Caco-2 (cell line): ENCODE measurements around the gene PPP1R3E. TPM values are rescaled to one million over a fixed set of nuclear protein-coding genes. Genes with fewer than 3 reads are reported as not detected.

Experiments
- BruUV-seq: library from RNA; stranded (reverse); fragments of 400-500 nt; replicated peaks from 2 replicates; lab custom pipeline; 2021; lab: Mats Ljungman, UMichigan
- CTCF ChIA-PET: fragments of 300-600 bp; sonication (Branson Sonifier 250); formaldehyde crosslinking; loops from one replicate; lab custom pipeline; 2022; ENCODE audit warnings: antibody characterized with exemption; lab: Charles Lee
- POLR2A ChIA-PET: fragments of 300-600 bp; sonication (Branson Sonifier 250); formaldehyde crosslinking; loops from one replicate; lab custom pipeline; 2022; ENCODE audit warnings: antibody characterized with exemption; lab: Charles Lee
- DNase-seq, 2 experiments: peaks; one replicate each; pipeline versions ENCODE4 v3.0.0 to v3.0.0-alpha.2; 2020 to 2022
- H3K27me3 ChIP-seq: replicated peaks from 2 replicates; pipeline ENCODE4 v1.6.0; 2011; ENCODE audit warnings: low read length; ENCODE audit not compliant: control insufficient read depth, insufficient read depth
- H3K36me3 ChIP-seq: 2 replicates; pipeline ENCODE4 v1.5.1; 2011; ENCODE audit warnings: low read length; ENCODE audit not compliant: control insufficient read depth, insufficient read depth
- H3K4me1 ChIP-seq: fragments of 250-450 bp; sonication (Bioruptor Pico); 2 replicates; pipeline ENCODE4 v1.5.1; 2020; ENCODE audit warnings: mild to moderate bottlenecking
- H3K4me3 ChIP-seq: 2 replicates; pipeline ENCODE4 v1.5.1; 2011; ENCODE audit warnings: low read depth, mild to moderate bottlenecking, control low read depth, low read length
- H3K9me3 ChIP-seq: fragments of 250-450 bp; sonication (Bioruptor Pico); 2 replicates; pipeline ENCODE4 v1.5.1; 2020; ENCODE audit warnings: mild to moderate bottlenecking, moderate library complexity
- H3K27ac Mint-ChIP-seq: one replicate; pipeline ENCODE4 v1.8.0; 2022; ENCODE audit warnings: mixed read lengths; ENCODE audit not compliant: unreplicated experiment
- H3K27me3 Mint-ChIP-seq: one replicate; pipeline ENCODE4 v1.8.0; 2022; ENCODE audit warnings: mixed read lengths; ENCODE audit not compliant: insufficient read depth, unreplicated experiment
- H3K36me3 Mint-ChIP-seq: one replicate; pipeline ENCODE4 v1.8.0; 2022; ENCODE audit warnings: mild to moderate bottlenecking, mixed read lengths; ENCODE audit not compliant: insufficient read depth, unreplicated experiment
- H3K4me1 Mint-ChIP-seq: one replicate; pipeline ENCODE4 v1.8.0; 2022; ENCODE audit warnings: low read depth, mixed read lengths; ENCODE audit not compliant: unreplicated experiment
- H3K4me3 Mint-ChIP-seq: one replicate; pipeline ENCODE4 v1.8.0; 2022; ENCODE audit warnings: mild to moderate bottlenecking, moderate library complexity, mixed read lengths; ENCODE audit not compliant: unreplicated experiment
- H3K9me3 Mint-ChIP-seq: one replicate; pipeline ENCODE4 v1.8.0; 2022; ENCODE audit warnings: mixed read lengths; ENCODE audit not compliant: unreplicated experiment
- intact Hi-C: fragments of 100-400 bp; cut with micrococcal nuclease; formaldehyde crosslinking; loops from one replicate; pipeline ENCODE4 v1.10.0; 2022; ENCODE audit not compliant: unreplicated experiment
- total RNA-seq: library from RNA; stranded (reverse); gene quantifications from 2 replicates; pipeline ENCODE4 v1.2.3, GENCODE V29; 2022
- TF ChIP-seq, protein P1 (sequence below), 2 experiments: fragments of 200-600 bp in 1 of 2; IDR thresholded peaks; 1 replicate in 1 of 2; 2 replicates in 1 of 2; pipeline versions ENCODE4 v1.5.1 to v1.8.0; 2011 to 2022; ENCODE audit warnings: antibody characterized with exemption in 1 of 2, control low read depth in 1 of 2, inconsistent platforms in 1 of 2, low read depth in 1 of 2, low read length in 1 of 2, mild to moderate bottlenecking in 1 of 2, moderate library complexity in 1 of 2; ENCODE audit not compliant: insufficient read depth in 1 of 2, severe bottlenecking in 1 of 2, unreplicated experiment in 1 of 2

The PPP1R3E gene
- total RNA-seq, 1 experiment from 2014 or later, result 5.9 TPM

DNA sequence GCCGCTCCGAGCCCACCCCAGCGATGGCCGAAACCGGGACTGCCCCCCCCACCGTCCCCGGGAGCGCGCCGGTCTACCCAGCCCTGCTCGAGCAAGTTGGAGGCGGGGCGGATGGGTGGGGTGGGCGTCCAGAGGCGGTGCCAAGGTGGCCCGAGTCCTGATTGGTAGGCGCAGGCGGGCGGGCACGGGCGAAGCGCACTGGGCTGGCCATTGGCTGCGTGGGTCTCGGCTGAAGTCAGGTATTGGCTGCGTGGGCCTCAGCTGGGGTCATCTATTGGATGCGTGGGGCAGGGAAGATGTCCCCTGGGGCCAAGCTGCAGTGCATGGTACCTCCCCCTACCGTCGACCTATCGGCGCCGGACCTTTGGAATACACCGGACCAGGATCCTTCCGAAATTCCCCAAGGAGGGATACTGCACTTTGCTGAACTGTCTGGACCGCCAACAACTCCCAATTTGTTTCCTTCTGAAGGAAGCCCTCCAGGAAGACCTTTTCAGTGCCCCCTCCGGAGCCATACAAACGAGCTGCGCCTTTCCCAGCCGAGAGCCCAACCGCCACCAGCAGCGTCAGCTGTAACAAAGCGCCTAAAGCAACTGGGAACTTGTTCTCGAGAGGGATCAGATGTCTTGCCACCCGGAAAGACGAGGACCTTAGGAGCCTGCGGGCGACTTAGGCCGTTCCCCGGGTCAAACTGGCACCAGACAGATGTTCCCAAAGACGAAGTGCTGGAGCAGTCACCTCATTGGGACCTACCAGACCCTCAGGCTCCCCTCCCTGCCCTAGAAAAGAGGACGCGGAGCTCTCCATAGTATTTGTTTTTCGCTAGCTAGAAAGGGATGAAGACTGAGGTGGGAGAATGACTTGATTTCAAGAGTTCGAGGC, 16.4 kb downstream of the PPP1R3E start, which contains the start of gene HOMEZ:
Gene HOMEZ, minus strand, starts transcription at position 113 of the 882 bp plus-strand sequence. CDS start 180 bp downstream, outside the sequence.
- intact Hi-C loops, result loop anchor here (1.0 to 2.0 kb wide), 6 partner anchors 9 to 49 kb away; partner anchors contain the start of genes BCL2L2, PABPN1 and RNF212B

DNA sequence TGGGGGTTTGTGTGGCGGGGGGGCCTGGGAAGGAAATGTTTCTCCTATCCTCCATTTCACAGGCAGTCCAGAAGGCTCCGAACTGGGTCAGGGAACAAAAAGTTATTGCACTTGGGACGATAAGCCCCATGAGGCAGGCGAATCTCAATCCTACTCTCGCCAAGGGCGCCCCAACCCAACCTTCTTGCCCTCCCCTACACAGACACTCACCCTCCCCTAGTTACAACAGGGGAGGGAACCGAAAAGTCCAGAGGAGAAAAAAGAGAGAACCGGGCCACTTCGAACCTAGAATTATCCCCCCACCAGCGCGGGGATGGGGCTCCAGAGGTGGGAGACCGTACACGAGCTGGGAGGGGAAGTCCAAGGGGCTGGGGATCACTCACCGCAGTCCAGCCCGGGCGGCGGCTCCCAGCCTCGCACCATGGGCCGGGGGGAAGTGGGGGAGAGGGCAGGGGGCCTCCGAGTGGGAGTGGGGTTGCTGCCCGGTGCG, 17.1 kb downstream of the PPP1R3E start:
- Mint-ChIP-seq H3K27me3 (no peaks in the 10 kb centered on the region), H3K4me3 (peak overlapping the region; percentile 90), H3K9me3 (no peaks in the 10 kb centered on the region), H3K27ac (peak overlapping the region; percentile 95), H3K4me1 (peaks cover 6% of the 10 kb centered on the region), H3K36me3 (peaks cover 18% of the 10 kb centered on the region)
- CTCF ChIA-PET, result interaction anchor here (0.7 to 2.9 kb wide), 8 partner anchors 16 to 234 kb away, joined by 3 to 19 read pairs (median 6); partner anchors contain the start of genes BCL2L2 and PABPN1
- Histone ChIP-seq H3K9me3 (no peaks in the 10 kb centered on the region), H3K4me3 (peak overlapping the region; percentile 75), H3K36me3 (no peaks in the 10 kb centered on the region), H3K4me1 (0 out of 2 replicates have a peak, but pooled peaks cover 4% of the 10 kb centered on the region), H3K27me3 (no peaks in the 10 kb centered on the region)
- no peak for DNase-seq
- intact Hi-C loops, result loop anchor here (1.0 to 2.0 kb wide), 6 partner anchors 10 to 49 kb away; partner anchors contain the start of genes BCL2L2, PABPN1 and RNF212B
- BruUV-seq, result no TSS peak
- POLR2A ChIA-PET, result interaction anchor here (1.9 to 2.3 kb wide), 2 partner anchors 15 to 35 kb away, joined by 12 to 31 read pairs; partner anchors contain the start of gene PABPN1
- TF ChIP-seq, protein P1, sequence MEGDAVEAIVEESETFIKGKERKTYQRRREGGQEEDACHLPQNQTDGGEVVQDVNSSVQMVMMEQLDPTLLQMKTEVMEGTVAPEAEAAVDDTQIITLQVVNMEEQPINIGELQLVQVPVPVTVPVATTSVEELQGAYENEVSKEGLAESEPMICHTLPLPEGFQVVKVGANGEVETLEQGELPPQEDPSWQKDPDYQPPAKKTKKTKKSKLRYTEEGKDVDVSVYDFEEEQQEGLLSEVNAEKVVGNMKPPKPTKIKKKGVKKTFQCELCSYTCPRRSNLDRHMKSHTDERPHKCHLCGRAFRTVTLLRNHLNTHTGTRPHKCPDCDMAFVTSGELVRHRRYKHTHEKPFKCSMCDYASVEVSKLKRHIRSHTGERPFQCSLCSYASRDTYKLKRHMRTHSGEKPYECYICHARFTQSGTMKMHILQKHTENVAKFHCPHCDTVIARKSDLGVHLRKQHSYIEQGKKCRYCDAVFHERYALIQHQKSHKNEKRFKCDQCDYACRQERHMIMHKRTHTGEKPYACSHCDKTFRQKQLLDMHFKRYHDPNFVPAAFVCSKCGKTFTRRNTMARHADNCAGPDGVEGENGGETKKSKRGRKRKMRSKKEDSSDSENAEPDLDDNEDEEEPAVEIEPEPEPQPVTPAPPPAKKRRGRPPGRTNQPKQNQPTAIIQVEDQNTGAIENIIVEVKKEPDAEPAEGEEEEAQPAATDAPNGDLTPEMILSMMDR (IDR thresholded peaks at IDR 0.05; ENCODE audit: insufficient read depth in 1 of 2, low read depth in 1 of 2, low read length in 1 of 2, severe bottlenecking in 1 of 2, unreplicated experiment in 1 of 2), result no peak

More for the DNA sequence above, 16.4 kb downstream of the PPP1R3E start, which contains the start of gene HOMEZ:
- Mint-ChIP-seq H3K4me3 (peak within 1 kb of the TSS; percentile 90), H3K27ac (peak within 1 kb of the TSS; percentile 95), H3K36me3 (peaks cover 18% of the 10 kb centered on the region), H3K4me1 (peaks cover 6% of the 10 kb centered on the region), H3K27me3 (no peaks in the 10 kb centered on the region), H3K9me3 (no peaks in the 10 kb centered on the region)
- BruUV-seq, result TSS peak; percentile 90
- DNase-seq, result peak; percentile 99
- TF ChIP-seq, protein P1 (IDR thresholded peaks at IDR 0.05; ENCODE audit: insufficient read depth in 1 of 2, low read depth in 1 of 2, low read length in 1 of 2, severe bottlenecking in 1 of 2, unreplicated experiment in 1 of 2), result peak in 1 of 2 experiments; percentile 18
- Histone ChIP-seq H3K36me3 (no peaks in the 10 kb centered on the region), H3K4me3 (peak within 1 kb of the TSS; percentile 75), H3K9me3 (no peaks in the 10 kb centered on the region), H3K27me3 (no peaks in the 10 kb centered on the region), H3K4me1 (0 out of 2 replicates have a peak, but pooled peaks cover 4% of the 10 kb centered on the region)
- POLR2A ChIA-PET, result interaction anchor here (1.1 to 2.3 kb wide), 3 partner anchors 15 to 35 kb away, joined by 6 to 31 read pairs (median 12); partner anchors contain the start of genes BCL2L2 and PABPN1
- CTCF ChIA-PET, result interaction anchor here (0.6 to 2.9 kb wide), 11 partner anchors 15 to 255 kb away, joined by 3 to 19 read pairs (median 4); partner anchors contain the start of genes BCL2L2 and PABPN1
